HEK293T (cell line): Measurements from ENCODE around the gene PAX2.

Experiments used
- CTCF ChIA-PET: fragments of 350-600 bp; formaldehyde crosslinking; extraction: SDS; loops from one replicate; lab custom pipeline; 2021; ENCODE audit warnings: antibody characterized with exemption, inconsistent platforms; lab: Yijun Ruan, JAX
- POLR2A ChIA-PET: fragments of 350-600 bp; formaldehyde crosslinking; extraction: SDS; loops from one replicate; lab custom pipeline; 2020; ENCODE audit warnings: antibody characterized with exemption, inconsistent platforms; lab: Yijun Ruan, JAX
- DNase-seq: peaks from one replicate; pipeline ENCODE4 v3.0.0; 2012; ENCODE audit warnings: mixed read lengths; ENCODE audit errors: extremely low spot score
- ARNT ChIP-seq: fragments of 450-650 bp; IDR thresholded peaks from 2 replicates; pipeline ENCODE4 v1.6.1; 2017; ENCODE audit warnings: mild to moderate bottlenecking
- BHLHE40 ChIP-seq: fragments of 450-650 bp; IDR thresholded peaks from 2 replicates; pipeline ENCODE4 v1.6.1; 2016; ENCODE audit warnings: mild to moderate bottlenecking, moderate library complexity, borderline replicate concordance
- CTBP1 ChIP-seq: fragments of 450-650 bp; IDR thresholded peaks from 2 replicates; pipeline ENCODE4 v1.6.1; 2016; ENCODE audit warnings: borderline replicate concordance
- ELF4 ChIP-seq: fragments of 450-650 bp; IDR thresholded peaks from 2 replicates; pipeline ENCODE4 v1.6.1; 2017; ENCODE audit warnings: antibody characterized with exemption
- FOXA1 ChIP-seq: fragments of 450-650 bp; IDR thresholded peaks from 2 replicates; pipeline ENCODE4 v1.6.1; 2016; ENCODE audit warnings: mild to moderate bottlenecking
- FOXK2 ChIP-seq: fragments of 450-650 bp; IDR thresholded peaks from 2 replicates; pipeline ENCODE4 v1.6.1; 2016; ENCODE audit warnings: mild to moderate bottlenecking
- FOXM1 ChIP-seq: fragments of 450-650 bp; IDR thresholded peaks from 2 replicates; pipeline ENCODE4 v1.6.1; 2017; ENCODE audit warnings: mild to moderate bottlenecking, borderline replicate concordance
- HDGF ChIP-seq: fragments of 450-650 bp; IDR thresholded peaks from 2 replicates; pipeline ENCODE4 v1.6.1; 2017; ENCODE audit warnings: antibody characterized with exemption, borderline replicate concordance
- L3MBTL2 ChIP-seq: fragments of 450-650 bp; conservative IDR thresholded peaks from 2 replicates; pipeline ENCODE4 v1.6.1; 2016; ENCODE audit warnings: mild to moderate bottlenecking
- LEF1 ChIP-seq: fragments of 450-650 bp; IDR thresholded peaks from 2 replicates; pipeline ENCODE4 v1.6.1; 2017; ENCODE audit warnings: mild to moderate bottlenecking, borderline replicate concordance
- NFRKB ChIP-seq: fragments of 450-650 bp; IDR thresholded peaks from 2 replicates; pipeline ENCODE4 v1.6.1; 2016; ENCODE audit warnings: mild to moderate bottlenecking, moderate library complexity
- PKNOX1 ChIP-seq: fragments of 450-650 bp; IDR thresholded peaks from 2 replicates; pipeline ENCODE4 v1.6.1; 2016
- SP1 ChIP-seq: fragments of 450-650 bp; IDR thresholded peaks from 2 replicates; pipeline ENCODE4 v1.6.1; 2017
- SUZ12 ChIP-seq: fragments of 450-650 bp; IDR thresholded peaks from 2 replicates; pipeline ENCODE4 v1.6.1; 2016; ENCODE audit warnings: mild to moderate bottlenecking
- TARDBP ChIP-seq: fragments of 450-650 bp; IDR thresholded peaks from 2 replicates; pipeline ENCODE4 v1.6.1; 2016
- ZNF384 ChIP-seq: fragments of 450-650 bp; IDR thresholded peaks from 2 replicates; pipeline ENCODE4 v1.6.1; 2016

PAX2 gene

DNA sequence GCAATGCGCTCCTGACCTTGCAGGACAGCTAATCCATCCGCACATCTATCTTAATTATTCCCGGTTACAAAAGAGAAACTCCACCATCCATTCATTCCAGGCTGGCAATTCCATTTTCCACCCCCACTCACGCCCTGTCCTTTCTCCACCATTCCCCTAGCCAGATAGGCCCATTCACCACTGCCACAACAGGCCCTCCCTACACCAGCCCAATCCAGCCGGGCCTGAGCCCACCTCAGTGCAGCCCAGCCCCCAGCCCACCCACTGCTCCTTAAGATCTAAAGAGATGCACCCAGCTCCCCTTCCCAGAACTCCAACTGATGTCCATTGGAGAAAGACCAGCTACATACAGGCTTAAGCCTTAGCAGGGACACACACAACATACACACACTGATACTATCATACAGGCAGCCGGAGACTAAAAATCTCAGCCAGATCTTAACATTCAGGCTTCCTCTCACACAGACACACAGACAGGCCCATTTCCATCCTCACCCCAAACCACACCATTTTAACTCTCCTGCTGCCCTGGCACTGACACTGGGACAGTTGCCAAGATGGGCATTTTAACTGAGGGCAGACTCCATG lies 38.0 kb upstream of the PAX2 start:
- ChIA-PET CTCF (no interaction called here), POLR2A (no interaction called here)
- DNase-seq = no peak
- TF ChIP-seq FOXA1 (no peak), LEF1 (no peak), CTBP1 (no peak), SUZ12 (no peak), FOXK2 (no peak), ARNT (no peak), PKNOX1 (no peak), TARDBP (no peak), ZNF384 (no peak), NFRKB (no peak), FOXM1 (no peak), L3MBTL2 (no peak), HDGF (no peak), BHLHE40 (no peak)

- POLR2A ChIA-PET = no interaction called here
- TF ChIP-seq BHLHE40 (no peak), PKNOX1 (no peak), ELF4 (no peak), L3MBTL2 (no peak), NFRKB (no peak), CTBP1 (no peak), TARDBP (no peak), ZNF384 (no peak), LEF1 (no peak), HDGF (no peak), FOXA1 (no peak), SP1 (no peak), ARNT (no peak), SUZ12 (no peak), FOXK2 (no peak), FOXM1 (no peak)
- DNase-seq = no peak
- CTCF ChIA-PET = no interaction called here
These were observed 36.0 kb upstream of the PAX2 start for GRCh38 chr10:100709146-100710082.

DNA sequence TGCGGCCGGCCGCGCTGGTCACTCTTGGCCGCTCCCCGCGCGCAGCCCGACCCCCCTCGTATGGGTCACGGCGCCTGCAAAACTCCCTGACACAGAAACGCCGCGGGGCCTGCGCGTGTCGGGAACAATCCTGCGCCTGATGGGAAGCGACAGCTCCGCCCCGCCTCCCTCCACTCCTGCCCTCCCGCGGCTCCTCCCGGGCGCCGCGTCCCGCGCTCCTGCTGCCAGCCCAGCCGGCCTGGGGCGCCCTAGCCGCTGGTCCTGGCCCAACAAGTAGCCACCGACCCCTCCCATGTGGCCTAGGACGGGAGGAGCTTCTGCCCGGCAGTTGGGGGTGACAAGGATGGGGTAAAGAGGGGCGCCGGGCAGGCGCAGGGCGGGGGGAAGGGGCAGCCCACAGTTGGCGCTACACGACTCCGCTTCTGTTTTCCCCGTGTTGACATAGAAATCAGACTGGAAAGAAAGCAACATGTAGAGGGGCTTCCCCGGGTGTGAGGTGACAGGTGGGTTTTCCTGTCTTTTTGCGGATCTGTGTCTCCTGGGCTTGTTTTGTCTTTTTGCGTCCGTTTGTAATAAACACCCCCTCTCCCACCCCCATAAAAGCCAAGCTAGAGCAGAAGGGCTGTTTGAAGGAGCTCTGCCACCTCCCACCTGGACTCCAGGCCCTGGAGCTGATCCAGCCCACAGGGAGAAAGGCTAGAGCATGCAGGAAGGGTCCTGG lies 35.1 kb upstream of the PAX2 start:
- ChIA-PET POLR2A (no interaction called here), CTCF (interaction anchor here (1.0 kb wide), 1 partner anchor 34 kb away, joined by 4 read pairs; no protein-coding TSS in a partner anchor)
- TF ChIP-seq FOXM1 = no peak
- no peak for TF ChIP-seq SP1
- no peak for TF ChIP-seq NFRKB
- no peak for TF ChIP-seq ELF4
- TF ChIP-seq SUZ12 = no peak
- DNase-seq = peak; percentile 80

GRCh38 chr10:100713049-100713858 lies 32.1 kb upstream of the PAX2 start:
- ChIA-PET CTCF (interaction anchor here (0.5 to 1.6 kb wide), 3 partner anchors 16 to 76 kb away, joined by 3 to 6 read pairs (median 5); no protein-coding TSS in a partner anchor), POLR2A (interaction anchor here (0.6 to 1.5 kb wide), 2 partner anchors 31 to 178 kb away, joined by 3 read pairs; partner anchors contain the start of gene HIF1AN)
- no peak for DNase-seq

DNA sequence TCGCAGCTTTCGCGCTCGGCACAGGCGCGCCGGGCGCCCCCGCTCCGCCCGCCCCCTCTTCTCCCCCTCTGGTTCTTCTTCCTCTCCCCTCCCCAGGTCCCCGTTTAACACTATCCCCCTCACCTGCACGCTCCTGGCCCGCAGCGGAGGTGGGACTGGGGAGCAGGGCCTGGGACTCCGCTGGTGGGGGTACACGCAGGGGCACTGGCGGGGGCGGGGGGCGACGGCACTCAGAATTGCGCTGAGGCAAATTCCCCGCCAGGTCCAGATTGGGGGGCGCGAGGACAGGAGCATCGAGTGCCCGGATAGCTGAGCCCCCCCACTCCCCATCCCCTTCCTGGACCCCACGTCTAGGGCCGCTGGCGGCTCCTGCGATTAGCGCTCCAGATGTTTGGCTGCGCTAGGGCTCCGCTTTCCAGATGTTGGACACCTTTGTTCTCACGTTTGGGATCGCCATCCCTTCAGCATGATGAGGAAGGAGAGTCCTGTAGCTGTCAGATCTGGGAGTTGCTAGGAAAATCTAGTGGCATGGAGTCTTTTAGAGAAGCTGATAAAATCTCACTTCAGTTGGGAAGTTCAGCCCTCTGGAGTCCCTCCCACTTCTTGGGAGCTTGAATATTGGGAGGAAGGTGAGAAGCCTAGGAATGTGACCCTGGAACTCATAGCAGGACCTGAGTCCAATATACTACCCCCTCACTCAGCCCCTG lies 31.4 kb upstream of the PAX2 start:
- ChIA-PET CTCF (interaction anchor here (0.6 to 1.6 kb wide), 2 partner anchors 15 to 82 kb away, joined by 4 to 5 read pairs; no protein-coding TSS in a partner anchor), POLR2A (interaction anchor here (0.8 to 1.5 kb wide), 2 partner anchors 30 to 178 kb away, joined by 3 read pairs; partner anchors contain the start of gene HIF1AN)
- DNase-seq = no peak
- TF ChIP-seq NFRKB (no peak), PKNOX1 (no peak), TARDBP (no peak), ELF4 (no peak)

More at GRCh38 chr10:100713049-100713858, 32.1 kb upstream of the PAX2 start:
- no peak for TF ChIP-seq HDGF
- TF ChIP-seq TARDBP = no peak
- TF ChIP-seq CTBP1 = no peak
- TF ChIP-seq FOXK2 = no peak
- no peak for TF ChIP-seq ELF4
- TF ChIP-seq FOXA1 = no peak
- TF ChIP-seq SP1 = no peak
- TF ChIP-seq FOXM1 = no peak
